Activated CD4-positive, alpha-beta T cell treated with anti-CD3 and anti-CD28 coated beads for 24 hours (primary cell): Measurements from ENCODE around the gene SLC22A4.

Experiments
- DNase-seq, 2 donors: peaks; one replicate each; pipeline ENCODE4 v3.0.0-alpha.2; 2020; ENCODE audit warnings: low read depth in 2 of 2

SLC22A4 gene

GRCh38 chr5:132262882-132263547 lies 31.2 kb upstream of the SLC22A4 start:
- no peak for DNase-seq

DNA sequence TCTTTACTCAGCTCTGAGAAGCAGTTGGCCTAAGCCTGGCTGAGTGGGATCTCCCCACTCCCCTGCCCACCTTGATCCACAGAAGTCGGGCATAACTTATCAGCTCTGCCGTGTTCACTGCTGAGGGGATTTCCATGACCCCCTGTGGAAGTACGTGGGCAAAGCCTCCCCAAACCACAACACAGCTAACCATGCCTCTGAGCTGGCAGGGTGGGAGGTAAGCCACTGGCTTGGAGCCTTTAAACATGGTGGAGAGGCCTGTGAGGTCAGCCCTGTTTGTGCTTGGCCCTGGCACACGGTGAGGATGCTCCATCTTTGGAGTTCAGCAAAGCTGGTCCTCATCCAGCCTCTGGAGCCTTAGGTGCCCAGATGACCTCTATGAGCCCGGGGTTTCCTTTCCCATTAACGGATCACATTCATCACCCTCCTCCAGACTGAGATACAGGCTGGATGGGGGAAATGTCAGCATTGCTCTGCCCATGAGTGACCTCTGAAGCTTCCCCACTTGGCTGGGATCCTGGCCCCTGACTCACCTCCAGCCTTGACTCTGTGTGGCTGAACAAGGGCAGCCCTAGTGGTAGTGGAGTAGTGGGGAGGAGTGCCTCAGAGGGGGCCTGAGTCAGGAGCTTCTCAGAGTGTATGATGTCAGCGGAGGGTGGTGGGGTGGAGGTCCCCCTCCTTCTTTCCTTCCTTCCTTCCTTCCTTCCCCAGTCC lies 30.5 kb upstream of the SLC22A4 start:
- no peak for DNase-seq

DNA sequence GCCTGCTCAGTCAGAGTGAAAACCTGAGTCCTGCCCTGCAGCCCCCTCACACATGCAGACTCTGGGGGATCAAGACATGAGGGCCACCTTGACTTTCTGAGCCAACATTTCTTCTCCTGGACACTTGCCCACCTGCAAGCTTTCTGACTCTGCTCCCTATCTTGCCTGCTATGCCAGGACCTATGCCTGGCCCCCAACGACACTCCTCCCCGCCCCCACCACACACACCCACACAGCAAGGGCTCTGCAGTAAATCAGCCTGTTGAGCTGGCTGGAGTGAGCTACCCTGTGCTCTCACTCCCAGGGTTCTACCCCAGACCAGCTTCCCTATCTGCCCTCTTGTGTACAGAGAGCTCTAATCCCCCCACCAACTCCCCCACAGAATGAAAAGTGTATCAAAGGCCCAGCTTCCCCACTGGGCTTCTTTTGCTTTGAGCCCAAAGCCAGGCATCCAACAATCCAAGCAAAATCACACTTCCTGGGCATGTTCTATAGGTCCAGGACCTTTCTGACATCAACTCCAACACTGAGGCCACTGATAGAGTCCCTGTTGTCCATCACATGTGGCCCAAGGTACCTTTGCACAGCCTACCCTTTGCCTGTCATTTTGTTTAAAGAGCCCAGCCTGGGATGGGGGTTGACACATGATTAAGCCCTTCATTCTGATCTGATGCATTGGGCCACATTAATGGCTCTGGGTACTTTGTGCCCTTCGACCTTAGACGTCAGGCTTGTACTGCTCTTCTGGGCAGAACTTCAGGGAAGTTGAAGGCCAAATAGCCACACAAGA lies 29.5 kb upstream of the SLC22A4 start:
- DNase-seq: no peak

- no peak for DNase-seq
These were observed 28.7 kb upstream of the SLC22A4 start for GRCh38 chr5:132265336-132266030.

GRCh38 chr5:132266031-132266835 lies 28.0 kb upstream of the SLC22A4 start:
- no peak for DNase-seq

DNA sequence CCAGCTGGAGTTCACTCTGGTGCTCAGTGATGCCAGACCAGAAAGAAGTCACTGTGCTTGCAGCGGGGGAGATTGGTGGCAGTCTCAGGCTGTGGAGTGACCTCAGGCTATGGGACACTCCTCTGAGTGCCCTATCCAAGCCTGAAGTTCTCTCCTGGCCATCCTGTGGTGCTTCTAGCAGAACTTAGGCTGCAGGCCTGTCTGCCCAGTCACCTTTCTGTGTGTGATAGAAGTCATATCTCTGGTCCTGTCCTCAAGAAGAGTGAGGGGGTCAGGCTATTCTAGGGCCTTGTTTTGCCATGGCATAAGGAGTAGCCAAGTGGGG lies 27.4 kb upstream of the SLC22A4 start:
- DNase-seq: no peak

DNA sequence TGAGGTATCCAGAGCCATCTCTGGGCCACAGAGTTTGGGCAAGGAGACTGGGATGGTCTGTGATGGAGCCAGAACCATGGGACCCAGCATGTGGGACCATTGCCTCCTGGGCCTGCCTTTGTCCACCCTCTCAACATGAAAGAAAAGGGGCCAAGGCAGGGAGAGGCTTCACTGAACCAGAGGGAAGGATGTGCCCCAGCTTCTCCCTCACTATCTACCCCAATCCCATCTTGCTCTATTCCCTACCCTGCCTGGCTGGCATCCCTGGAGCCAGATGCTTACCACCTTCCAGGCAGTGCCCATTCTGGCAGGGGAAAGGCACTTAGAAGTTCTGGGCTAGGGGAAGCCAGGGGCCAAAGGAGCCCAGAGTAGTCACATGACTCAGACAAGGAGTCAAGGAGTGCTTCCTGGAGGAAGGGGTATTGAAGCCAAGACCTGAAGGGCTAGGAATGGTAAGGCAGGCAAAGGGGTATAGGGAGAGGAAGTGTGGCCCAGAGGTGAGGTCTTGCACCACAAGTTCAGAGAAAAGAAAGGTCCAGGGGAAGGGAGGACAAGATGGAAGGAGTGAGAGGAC lies 26.9 kb upstream of the SLC22A4 start:
- no peak for DNase-seq

- no peak for DNase-seq
These were observed 26.0 kb upstream of the SLC22A4 start for GRCh38 chr5:132267931-132268768.

- no peak for DNase-seq
These were observed 25.2 kb upstream of the SLC22A4 start for GRCh38 chr5:132268769-132269551.

DNA sequence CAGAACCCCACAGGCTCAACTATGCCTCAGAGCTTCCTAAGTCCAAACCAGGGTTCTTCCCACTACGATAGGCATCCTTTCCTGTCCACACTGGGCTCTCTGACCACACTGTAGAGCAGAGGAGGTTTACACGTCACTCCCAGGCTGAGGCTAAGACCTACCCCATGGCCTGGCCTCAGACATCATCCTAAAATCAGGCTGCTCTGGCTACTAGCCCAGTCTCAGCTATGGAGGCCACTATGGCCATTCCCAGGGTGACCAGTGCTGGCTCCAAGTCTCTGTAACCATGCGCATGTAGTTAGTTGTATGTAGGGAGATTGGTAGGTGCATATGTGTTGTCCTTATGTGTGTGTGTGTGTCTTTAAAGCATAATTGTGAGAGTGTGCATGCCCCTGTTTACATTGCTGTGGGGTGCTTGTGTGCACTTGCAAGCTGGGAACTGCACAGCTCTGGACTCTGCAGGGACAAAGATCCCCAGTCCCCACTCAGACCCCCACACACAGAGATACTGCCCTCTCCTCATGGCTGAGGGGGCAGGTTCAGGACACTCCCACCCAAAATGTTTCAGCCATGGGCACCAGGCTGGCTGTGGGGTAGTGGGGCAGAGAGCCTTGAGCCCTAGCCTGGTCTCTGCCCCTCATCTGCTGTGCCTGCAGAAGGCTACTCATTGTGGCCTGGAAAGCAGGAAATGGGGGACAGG lies 24.4 kb upstream of the SLC22A4 start:
- no peak for DNase-seq

GRCh38 chr5:132270335-132270665 lies 23.9 kb upstream of the SLC22A4 start:
- no peak for DNase-seq

DNA sequence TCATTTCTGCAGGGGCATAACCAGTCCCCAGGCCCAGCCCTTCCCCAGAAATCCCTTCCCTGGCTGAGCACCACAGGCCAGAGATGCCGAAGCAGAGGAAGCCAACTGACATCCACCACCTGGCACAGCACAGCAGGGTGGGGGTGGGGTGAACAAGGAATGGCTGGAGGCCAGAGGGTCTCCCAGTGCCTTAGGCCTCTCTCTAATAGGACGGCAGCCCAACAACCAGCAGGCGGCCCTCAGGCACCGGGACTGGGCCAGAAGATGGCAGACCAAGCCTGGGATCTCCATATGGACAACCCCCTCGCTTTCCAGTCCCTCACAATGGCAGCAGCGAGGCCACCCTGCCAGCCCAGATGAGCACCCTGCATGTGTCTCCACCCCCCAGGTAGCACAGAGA lies 23.5 kb upstream of the SLC22A4 start:
- DNase-seq: no peak

GRCh38 chr5:132271251-132272246 lies 22.6 kb upstream of the SLC22A4 start:
- DNase-seq: no peak

- DNase-seq: peak; percentile 58 to 66
These were observed 21.6 kb upstream of the SLC22A4 start for GRCh38 chr5:132272311-132273210.

DNA sequence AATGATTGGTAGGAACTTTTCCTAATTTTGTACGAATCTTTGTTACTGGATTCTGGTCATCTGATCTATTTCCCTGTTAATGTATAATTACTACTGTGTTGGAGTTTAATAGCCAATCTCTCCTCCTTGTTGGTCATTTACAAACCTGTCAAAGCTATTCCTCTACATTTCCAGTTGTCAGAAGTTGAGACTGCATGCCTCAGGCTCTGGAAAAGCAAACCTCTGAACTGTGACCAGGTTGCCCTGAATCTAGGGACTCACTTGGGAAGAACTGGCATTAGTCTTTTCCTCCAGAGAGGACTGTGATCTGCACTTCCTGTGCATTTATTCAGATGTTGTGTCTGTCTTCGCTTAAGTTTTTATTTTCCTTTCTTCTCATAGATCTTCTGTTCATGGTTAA lies 20.6 kb upstream of the SLC22A4 start:
- DNase-seq: no peak

DNA sequence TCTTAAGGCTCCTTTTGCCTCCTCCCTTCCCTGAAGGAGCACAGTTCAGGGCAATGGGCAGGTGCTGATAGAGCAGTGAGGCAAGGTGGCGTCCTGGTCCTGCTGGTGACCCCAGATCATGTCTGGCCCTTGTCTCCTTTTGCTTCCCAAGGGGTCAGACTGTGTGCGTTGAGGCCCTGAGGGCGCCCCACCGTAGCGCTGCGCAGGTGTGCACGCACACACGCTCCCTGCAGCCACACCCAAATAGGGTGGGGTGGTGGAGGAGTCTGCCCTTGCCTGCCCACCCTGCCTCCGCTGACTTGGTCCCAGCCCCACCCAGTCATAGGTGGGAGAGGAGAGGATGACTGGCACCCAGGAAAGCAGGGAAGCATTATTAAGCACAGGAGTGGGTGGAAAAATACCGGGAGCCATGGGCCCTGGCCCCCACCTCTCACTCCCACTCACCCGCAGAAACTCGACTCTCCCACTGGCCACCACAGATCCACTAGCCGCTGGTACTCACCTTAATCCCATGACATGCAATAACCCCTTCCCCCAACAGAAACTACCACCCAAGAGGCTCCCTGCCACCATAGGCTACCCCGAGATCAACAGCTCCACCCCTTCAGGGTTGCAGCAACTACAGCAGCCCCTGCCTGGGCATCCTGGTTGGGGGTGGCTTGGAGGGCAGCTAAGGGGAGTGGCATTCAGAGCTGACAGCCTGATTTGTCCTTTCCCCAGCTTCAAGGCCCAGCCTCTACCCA lies 20.0 kb upstream of the SLC22A4 start:
- no peak for DNase-seq
